ENCODE measurements around the gene XIRP1. TPM values are rescaled to one million over a fixed set of nuclear protein-coding genes. Genes with fewer than 3 reads are reported as not detected.

The XIRP1 gene
- total RNA-seq, 1 donor from 2014 or later: not detected

DNA sequence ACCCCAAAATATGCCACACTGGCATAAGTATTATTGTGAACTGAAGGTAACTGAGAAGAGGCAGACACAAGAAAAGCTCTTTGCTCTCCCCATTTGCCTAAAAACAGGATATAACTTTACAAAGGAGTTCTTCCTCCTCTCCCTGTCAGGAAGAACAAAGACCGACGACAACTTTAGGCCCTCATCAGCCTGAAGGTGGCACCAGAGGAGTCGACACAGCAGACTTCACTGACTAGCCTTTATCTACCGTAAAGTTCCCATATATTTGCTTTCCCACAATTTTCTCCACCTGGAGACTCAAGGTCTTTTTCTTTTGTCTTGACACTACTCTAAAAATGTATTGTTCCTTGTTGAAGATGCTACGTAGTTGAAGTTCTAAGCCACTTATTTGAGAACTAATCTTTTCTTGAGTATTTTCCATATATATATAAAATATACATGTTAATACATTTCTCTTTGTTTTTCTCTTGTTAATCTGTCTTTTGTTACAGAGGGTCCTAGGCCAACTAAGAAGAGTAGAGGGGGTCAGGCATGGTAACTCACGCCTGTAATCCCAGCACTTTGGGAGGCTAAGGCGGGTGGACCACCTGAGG, 16.2 kb upstream of the XIRP1 start:
- DNase-seq: no peak

DNA sequence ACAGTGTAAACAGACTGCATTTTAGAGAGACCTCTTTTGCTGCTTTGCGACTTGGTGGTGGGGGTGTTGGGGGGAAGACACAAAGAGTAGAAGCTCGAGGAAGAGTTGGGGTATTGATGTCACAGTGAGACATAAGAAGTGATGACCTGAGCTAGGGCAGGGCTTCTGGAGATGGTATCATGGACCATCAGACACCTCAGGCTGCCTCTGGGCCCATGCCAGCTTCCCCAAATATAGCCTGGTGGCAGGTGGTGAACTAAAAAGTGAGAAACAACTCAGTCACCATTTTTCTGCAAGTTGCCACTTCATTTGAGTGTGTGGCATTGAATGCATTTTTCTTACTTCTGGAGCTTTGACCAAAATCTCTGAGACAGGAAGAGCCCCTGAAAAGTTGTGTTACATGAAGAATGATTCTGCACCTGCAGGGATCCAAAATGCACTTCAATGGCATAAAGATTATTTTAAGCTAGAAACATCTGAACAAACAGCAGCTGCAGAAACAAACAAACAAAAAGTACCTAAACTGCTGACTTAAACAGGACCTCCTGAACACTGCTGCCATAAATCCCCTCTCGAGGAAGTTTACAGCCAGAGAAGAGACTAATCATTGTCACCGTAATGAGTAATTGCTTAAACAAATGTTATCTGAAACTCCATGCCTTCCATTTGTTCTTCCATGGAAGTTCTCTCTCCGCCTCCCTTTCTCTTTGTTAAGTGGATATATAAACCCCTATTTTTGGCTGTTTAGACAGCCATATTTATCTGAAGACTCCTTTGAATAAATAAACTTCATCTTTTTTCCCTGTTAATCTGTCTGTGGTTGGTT, 15.2 kb upstream of the XIRP1 start:
- DNase-seq: no peak

DNA sequence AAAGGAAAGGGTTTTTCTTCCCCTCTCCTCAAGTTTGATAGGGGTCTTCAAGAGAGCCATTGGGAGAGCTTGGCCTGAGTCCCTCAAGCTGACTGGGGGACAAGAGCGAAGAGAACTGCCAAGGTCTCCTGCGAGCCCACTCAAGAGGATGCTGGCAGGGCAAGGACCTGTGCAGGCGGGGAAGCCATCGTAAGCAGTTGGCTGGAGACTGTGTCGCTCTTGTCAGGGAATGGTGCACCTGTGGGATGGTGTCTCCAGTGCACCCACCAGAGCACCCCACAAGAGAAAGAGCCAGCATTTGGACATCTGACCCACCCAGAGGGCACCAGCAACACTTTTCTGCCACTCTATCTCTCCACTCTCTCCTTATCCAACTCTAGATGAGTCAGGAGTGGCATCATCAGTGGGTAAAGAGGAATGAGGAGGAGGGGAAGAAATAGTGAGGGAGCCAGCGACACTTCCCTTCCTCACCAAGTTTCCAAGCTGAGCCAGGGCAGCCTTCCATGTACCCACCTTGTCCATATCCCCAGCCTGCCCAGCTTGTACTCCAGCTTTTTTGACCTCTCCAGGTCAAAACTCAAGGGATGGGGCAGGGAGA, 13.6 kb upstream of the XIRP1 start:
- DNase-seq: no peak

DNA sequence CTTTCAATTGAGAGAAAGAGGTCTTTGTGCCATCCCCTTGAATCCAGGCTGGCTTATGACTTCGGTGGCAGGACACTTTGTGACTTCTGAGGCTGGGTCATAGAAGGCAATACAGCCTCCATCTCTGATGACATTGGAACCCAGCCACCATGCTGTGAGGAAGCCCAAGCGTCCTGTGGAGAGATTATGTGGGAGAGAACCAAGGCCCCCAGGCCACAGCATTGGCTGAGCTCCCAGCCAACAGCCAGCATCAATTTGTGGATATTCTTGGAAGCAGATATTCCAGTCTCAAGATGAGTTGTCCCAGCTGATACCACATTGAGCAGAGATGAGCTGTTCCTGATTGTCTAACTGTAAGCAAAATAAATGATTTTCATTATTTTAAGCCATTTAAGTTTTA, 12.7 kb upstream of the XIRP1 start:
- no peak for DNase-seq

DNA sequence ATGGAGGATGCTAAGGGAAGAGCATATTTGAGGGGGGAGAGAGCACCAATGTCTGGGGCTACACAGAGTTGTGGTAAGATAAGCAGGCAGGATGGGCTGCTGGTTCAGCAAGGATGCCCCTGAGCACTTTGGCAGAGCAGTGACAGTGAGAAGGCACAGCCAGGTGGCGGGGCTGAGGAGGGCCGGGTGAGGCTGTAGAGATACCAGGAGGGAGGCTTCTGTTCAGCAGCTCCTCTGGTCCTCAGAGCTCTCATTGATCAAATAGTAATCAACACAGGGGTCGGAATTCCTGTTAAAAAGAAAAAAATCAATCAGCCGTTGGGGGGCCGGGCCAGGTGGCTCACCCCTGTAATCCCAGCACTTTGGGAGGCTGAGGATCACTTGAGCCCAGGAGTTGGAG, 11.5 kb upstream of the XIRP1 start:
- DNase-seq: no peak

DNA sequence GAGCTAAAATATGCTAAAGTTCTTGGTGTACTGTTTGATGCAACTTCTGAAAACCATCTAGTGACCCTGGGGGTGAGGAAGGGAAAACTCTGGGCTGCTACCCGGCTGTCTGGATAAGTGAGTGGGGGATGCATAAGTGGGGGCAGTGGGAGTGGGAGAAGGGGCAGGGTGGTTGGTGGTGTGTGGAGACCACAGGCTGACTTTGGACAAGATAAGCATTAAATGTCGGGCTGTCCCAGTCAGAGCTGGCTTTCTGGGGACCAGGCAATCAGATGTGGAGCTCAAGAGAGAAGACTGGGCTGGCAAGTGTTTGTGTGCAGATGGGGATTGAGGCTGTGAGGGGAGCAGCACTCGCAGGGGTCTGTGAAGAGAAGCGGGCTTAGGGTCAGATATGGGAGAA, 11.0 kb upstream of the XIRP1 start:
- DNase-seq: no peak

DNA sequence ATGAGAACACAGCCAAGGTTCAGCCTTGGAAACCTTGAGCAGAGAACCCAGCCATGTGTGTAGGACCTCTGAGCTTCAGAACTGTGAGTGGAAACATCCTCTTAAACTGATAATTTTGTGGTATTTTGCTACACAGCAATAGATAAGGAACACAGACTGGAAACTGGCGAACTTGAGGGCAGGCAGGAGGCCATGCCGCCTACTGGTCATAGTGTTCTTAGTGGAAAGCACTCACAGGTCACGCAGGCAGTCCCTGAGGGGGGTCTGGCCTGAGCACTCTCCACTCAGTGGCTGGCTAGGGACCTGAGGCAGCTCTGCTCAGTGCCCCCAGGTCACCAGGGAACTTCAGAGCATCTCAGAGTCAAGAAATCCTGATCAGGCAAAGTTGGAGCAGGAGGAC, 9.7 kb upstream of the XIRP1 start:
- no peak for DNase-seq

DNA sequence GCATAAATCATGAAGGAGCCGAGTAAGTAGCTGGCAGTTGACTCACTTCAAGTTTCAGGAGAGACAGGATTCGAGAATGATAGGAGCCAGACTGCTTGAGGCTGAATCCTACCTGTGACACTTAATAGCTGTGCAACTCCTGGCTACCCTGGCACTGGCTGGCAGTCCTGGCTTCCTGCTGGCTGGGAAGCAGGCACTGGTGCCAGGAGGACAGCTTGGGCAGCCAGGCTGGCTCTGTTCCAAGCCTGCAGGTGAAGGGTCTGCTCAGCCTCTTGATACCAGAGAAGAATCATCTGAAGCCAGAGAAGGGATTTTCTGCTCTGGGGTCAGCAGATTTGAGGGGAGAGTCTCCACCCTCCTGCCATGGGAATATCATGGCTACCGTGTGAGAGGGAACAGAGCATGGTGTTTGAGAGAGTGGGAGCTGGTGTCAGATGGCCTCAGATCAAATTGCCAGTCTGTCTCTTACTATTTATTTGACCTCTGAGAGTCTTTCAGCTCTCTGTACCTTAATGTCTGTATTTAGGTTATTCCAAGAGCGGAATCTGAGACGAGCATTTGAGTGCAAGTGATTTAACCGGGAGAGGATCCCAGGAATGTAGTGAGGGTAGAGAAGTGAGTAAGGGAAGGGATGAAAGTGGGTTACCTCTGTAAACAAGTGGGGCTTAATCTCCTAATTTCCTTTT, 4.4 kb upstream of the XIRP1 start:
- no peak for DNase-seq

DNA sequence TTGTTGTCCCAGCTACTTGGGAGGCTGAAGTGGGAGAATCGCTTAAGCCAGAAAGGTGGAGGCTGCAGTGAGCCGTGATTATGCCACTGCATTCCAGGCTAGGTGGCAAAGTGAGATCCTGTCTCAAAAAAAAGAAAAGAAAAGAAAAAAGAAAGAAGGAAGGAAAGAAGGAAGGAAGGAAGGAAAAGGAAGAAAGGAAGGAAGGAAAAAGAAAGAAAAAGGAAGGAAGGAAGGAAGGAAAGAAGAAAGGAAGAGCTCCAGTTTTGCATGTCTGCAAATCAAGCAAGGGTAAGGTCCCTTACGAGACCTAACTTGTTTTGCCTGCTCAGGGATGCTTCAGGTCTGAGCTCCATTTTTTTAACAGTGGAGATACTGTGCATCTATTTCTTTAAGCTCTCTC, 3.6 kb upstream of the XIRP1 start:
- DNase-seq: no peak

DNA sequence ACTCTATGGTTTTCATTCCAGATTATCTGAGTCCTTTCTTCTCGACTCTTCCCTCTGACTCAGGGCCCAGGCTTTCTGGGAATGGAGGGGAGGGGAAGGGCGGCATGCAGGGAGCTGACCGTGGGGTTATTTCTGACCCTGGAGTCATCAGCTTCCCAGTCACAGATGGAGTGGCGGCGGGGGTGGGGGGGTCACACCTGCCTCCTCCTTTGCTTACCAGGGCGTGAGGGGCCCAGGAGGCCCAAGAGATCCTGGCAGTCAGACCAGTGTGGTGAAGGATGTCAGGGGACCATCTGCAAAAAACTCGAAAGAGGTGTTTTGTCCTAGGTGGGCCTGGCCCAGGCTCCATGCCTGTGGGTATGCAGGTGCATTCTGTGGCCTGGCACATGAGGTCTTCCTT, 996 bp upstream of the XIRP1 start:
- no peak for DNase-seq

DNA sequence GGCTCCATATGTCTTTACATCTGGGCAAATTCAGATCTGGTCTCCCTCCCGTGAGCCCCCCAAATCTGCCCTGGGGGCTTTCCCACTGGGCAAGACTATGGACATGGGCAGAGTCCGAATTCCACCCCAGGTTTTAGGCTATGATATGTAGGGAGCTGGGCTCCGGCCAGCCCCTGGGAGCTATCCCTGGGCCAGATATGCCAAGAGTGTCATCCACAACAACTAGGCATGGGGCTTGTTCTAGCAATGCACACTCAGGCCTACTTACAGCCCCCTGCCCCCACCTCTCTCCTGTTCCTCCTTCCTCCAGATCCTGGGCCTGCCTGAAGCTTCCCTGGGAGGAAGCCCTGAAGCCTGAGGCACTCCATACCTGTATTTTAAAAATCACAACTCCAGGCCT, 622 bp downstream of the XIRP1 start:
- no peak for DNase-seq

DNA sequence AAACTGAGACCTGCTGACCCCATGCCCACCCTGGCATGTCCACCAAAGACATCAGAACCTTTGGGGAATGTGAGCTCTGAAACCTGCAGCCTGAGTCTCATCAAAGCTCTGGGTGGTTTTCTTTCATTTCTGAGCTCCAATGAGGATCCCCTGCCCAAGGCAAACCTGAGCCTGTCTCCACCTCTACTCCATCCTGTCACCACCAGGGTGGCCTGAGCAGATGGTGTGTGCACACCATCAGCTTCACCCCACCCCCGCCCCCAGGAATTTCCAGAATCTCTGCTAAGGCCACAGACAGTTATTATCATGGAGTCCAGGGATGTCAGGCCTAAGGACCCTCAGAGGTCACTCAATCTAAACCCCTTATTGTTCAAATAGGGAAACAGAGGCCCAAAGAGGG, 1.3 kb downstream of the XIRP1 start:
- DNase-seq: no peak

DNA sequence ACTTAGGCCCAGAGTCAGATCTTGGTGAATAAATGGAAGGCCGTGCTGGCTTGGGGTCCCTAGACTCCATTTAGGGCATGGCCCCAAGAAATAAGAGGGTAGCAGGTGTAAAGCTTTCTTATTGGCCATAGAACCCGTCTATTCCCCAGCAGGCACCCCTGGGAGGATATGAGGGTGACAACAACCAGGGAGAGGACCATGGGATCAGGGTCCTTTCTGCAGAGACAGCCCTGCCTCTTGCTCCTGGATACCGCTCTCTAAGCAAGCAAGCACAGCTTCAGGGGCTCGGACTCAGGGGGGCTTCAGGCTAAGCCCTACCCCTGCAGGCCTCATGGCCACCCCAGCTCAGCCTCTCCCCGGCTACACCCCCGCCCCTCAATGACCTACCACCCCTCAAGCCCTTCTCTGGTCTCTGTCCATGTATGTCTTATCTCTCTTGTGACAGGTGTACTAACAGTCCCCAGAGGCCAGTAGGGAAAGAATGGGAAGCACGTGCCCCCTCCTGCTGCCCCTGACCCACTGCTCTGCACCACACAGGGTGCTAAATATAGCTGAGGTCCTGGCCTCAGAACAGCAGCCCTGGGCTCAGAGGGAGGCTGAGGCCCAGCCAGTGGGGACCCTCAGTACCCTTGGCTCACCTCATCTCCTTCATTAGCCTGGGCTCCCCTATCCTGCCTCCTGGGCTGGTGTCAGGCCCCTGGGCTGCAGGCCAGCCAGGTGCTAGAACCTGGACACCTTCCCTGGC, 1.9 kb downstream of the XIRP1 start:
- no peak for DNase-seq

DNA sequence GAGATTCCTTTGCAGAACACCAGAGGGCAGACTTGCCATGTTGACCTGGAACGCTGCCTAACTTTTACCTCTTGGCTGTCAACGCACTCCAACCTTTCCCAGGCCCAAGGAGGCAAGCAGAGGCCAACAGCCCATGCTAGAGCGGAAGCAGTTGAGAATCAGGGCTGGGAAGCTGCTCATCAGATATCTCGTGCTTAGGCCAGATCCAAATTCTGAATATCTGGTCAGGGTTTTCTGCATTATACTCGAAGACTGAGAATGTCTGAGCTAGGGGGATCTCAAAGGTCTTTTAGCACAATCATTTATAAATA, 2.5 kb downstream of the XIRP1 start:
- no peak for DNase-seq

DNA sequence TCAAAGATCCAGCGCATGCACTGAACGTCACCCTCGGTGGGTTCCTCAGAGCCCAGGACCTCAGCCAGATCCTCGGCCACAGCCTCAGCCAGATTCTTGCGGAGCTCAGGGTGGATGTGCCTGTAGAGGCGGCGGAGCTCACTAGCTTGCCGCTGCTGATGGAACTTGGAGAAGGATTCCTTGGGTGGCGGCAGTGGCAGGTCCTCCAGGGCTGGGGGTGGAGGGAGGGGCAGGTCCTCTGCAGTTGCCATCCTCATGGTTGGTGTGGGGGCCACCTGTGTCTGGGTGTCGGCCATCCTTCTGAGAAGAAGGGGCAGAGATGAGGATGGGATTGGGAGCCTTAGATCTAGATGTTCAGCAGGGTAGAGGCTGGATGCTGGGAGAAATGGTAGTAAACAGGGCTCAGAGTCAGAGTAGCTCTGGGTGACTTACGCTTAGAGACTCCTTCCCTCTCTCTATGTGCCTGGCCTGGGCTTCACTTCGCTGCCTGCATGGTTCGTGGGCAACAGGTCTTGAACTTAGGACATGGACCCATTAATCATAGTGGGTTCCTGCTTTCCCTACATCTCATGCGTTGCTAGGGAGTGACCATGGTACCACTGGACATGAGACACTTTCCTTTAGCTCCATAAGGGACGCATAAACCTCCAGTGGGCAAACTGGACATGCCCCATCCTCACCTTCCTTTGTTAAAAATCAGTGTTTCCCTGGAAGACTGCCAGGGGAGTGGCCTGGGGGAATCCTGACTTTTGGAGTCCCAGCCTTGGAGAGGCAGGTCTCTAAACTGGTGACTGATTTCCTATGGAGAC, 3.0 kb downstream of the XIRP1 start:
- no peak for DNase-seq

DNA sequence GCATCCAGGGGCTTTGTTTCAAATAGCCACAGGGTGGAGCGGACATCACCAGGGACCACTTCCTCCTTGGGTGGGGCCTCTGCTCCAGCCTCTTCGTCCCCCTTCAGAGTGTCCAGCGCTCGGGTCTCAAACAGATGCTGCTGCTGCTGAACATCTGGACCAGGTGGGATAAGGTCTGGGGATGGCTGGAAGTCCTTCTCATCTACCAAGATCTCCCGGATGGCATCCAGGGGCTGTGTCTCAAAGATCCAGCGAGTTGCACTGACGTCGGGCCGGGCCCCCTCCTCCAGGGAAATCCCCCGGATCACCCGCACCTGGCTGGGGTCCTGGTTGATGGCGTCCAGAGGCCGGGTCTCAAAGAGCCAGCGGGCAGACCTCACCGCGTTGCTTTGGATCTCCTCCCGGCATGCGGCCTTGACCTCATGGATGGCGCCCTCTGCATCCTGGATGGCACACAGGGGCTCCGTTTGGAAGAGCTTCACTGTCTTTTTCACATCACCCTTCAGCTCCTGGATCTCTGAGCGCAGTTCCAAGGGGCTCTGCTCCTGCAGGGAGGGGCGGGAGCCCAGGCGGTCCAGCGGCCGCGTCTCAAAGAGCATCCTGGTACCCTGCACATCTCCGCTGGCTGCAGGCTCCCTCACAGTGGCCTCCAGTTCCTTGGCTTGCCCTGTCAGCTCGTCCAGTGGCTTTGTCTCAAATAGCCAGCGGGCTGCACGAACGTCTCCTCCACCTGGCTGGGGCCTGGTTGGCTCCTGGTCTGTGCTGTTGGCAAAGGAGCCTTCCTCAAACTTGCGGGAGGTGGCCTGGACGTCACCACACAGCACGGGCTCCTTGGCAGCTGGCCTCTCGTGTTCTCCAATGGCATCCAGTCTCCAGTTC, 3.9 kb downstream of the XIRP1 start:
- no peak for DNase-seq

DNA sequence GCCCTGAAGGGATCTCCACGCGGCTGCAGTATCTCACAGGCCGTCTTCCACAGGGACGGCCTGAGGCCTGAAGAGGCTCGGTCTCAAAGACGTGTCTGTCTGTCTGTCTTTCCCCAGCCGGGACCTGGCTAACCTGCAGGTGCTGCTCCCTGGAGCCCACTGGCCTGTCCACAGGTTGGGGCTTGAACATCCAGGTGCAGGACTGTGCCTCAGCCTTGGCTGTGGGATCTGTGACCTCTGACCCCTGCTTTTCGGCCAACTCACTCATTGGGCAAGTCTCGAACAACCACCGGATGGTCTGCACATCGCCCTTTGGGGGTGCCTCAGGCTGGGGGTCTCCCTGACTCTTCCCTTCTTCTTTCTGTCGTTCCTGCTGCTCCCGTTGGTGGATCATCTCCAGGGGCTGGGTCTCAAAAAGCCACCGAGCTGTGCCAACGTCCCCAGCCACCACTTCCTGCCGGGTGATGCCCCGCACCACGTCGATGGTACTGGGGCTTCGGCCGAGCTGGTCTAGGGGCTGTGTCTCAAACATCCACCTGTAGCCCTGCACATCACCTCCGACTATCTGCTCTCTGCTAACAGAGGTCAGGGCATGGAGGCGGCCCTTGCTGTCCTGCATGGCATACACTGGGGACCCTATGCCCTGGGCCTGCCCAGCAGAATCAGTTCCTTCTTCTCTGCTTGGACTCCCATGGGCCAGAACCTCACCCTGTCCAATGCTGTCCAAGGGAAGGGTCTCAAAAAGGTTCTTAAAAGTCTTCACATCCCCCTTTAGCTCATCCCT, 4.8 kb downstream of the XIRP1 start:
- no peak for DNase-seq

DNA sequence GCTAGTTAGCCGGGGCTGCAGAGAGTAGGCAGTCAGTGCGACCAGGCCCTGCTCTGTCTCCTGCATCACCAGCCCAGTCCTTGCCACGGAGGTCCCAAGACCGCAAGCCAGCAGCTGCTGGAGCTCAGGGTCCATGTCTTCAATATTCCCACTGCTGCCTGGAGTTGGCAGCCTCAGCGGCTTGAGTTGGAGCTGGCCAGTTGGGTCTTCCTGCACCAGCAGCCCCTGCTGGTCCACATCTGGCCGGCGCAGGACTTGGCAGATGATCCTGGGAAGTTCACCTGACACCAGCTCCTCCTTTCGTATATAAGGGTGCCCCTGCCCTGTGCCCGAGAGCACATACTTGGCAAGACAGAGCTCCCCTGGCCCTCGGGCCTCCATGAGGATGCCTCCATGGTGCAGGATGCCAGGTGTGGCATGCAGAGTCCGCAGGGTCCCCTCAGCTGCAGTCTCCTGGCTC, 5.7 kb downstream of the XIRP1 start:
- DNase-seq: no peak

DNA sequence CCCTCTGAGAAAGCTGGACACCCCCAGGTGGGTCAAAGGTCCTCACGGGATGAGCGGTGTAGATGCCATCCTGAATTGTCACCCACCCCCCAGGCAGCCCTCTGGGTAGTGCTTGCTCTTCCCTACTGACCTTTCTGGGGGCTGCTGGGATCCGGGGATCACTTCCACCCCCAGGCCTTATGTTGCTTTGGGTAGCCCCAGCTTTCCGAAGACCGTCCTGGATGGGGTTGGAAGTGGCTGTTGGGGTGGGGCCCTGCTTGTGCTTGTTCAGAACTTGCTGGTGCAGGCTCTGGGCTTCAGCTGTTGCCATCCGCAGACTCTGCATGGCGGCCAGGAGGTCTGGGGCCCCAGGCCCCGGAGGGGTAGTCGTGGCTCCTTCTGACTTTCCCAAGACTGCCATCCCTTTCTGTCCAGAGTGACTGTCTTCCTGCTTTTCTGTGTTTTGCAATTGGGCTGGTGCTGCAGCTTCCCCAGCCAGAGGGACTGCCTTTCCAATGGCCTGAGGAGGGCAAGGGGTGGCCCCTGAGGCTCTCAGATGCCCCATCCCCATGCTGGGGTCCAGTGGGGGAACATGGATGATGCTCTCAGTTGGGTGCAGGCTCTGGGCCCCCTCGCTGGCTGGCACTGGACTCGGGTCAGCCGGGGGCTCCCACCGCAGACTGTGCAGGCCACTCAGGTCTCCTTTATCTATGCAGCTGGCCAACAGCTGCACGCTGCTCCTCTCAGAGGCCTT, 6.3 kb downstream of the XIRP1 start:
- no peak for DNase-seq

Measured in occipital lobe (tissue), 2 donors.